GM06990 (cell line): ENCODE data around the gene ADCY10.

Experiments
- DNase-seq: peaks from one replicate; pipeline ENCODE4 v3.0.0-alpha.2; 2011; ENCODE audit not compliant: insufficient read length; ENCODE audit errors: extremely low read depth
- H3K27me3 ChIP-seq: replicated peaks from 2 replicates; pipeline ENCODE4 v1.6.0; 2011; ENCODE audit warnings: low read length; ENCODE audit not compliant: control insufficient read depth, insufficient read depth
- H3K36me3 ChIP-seq: 2 replicates; pipeline ENCODE4 v1.5.1; 2011; ENCODE audit warnings: low read length; ENCODE audit not compliant: control insufficient read depth, insufficient read depth
- H3K4me3 ChIP-seq: replicated peaks from 2 replicates; pipeline ENCODE4 v1.5.1; 2011; ENCODE audit warnings: low read depth, mild to moderate bottlenecking, control low read depth, low read length
- TF ChIP-seq, protein P1 (sequence below): IDR thresholded peaks from 2 replicates; pipeline ENCODE4 v1.5.1; 2011; ENCODE audit warnings: low read length, control low read depth, mild to moderate bottlenecking, inconsistent platforms; ENCODE audit not compliant: insufficient read depth, poor library complexity, severe bottlenecking

Gene ADCY10

DNA sequence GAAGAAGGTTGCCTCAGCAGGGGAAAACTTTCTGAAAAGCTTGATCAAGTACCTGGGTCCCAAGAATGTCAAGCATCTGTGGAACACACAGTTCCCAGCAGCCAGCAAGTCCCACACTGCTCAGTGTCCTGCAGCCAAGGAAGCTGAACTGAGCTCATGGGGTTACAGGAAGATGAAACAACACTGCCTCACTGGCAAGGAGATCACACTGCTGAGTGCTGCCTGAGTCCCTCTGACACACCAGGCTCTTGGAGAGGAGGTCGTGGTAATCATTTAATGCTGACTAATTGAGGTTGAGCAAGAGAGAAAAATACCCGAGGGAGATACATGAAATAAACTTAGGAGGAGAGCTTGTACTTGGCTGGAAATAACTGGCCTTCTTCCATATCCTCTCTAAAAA is 116.9 kb downstream of the ADCY10 start:
- TF ChIP-seq, protein P1, sequence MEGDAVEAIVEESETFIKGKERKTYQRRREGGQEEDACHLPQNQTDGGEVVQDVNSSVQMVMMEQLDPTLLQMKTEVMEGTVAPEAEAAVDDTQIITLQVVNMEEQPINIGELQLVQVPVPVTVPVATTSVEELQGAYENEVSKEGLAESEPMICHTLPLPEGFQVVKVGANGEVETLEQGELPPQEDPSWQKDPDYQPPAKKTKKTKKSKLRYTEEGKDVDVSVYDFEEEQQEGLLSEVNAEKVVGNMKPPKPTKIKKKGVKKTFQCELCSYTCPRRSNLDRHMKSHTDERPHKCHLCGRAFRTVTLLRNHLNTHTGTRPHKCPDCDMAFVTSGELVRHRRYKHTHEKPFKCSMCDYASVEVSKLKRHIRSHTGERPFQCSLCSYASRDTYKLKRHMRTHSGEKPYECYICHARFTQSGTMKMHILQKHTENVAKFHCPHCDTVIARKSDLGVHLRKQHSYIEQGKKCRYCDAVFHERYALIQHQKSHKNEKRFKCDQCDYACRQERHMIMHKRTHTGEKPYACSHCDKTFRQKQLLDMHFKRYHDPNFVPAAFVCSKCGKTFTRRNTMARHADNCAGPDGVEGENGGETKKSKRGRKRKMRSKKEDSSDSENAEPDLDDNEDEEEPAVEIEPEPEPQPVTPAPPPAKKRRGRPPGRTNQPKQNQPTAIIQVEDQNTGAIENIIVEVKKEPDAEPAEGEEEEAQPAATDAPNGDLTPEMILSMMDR: no peak
- Histone ChIP-seq H3K4me3 (no peak overlapping the region), H3K36me3 (no peaks in the 10 kb centered on the region; the same call in 1 of the 2 replicates), H3K27me3 (no peaks in the 10 kb centered on the region)
- no peak for DNase-seq

DNA sequence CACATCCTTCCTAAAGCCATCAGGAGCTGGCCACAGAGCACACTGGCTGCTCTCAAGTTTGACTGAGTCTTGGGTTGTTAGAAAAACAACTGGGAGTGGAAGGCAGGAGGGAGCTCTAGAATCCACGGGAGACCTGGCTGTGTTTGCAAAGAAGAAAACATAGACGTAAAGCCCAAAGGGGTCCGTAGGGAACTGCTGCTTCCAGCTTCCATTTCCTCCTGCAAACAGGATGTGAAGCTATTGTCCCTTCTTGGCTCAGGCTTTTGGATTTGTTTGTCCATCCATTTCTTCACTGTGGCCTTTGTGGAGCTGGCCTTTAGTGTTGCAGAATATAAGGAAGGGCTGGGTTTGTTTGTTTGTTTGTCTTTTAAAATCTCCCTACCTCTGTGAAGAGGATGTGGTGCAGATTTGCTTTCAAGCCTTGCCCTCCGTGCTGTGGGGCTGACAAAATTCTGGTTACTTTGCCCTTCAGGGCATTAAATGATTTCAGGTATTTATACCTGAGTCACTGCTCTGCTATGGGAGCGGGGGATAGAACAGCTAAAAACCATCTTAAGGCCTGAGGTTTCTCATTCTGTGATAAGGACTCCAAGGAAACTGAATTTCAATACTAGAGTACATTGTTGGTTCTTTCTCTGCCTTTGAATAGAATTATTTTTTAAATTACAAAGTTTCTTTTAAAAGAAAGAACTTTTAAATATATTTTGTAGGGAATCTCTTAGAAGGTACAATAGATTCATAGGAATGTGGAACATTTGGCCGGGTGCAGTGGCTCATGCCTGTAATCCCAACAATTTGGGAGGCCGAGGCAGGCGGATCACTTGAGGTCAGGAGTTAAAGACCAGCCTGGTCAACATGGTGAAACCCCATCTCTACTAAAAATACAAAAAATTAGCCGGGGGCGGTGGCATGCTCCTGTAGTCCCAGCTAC is 117.9 kb downstream of the ADCY10 start:
- Histone ChIP-seq H3K36me3 (no peaks in the 10 kb centered on the region; the same call in 1 of the 2 replicates), H3K4me3 (no peak overlapping the region)
- TF ChIP-seq, protein P1: no peak

DNA sequence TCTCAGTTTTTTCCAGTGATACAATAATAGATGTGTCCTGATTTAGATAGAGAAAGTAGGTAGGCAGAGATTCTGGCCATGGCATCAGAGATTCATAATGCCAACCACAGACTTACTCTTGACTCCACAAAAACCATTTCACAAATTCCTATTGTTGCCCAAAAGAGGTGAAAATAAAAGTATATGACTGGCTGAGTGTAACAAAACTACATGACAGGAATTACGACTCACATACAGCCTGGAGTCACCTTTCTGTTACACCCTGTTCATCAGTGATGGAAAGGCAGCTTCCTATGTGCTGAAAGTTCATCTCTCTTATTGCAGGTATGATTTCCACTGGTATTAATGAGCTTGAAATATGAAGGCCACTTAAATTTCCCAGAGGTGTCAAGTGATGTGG is 119.9 kb downstream of the ADCY10 start:
- TF ChIP-seq, protein P1: no peak
- Histone ChIP-seq H3K27me3 (no peaks in the 10 kb centered on the region), H3K36me3 (peaks cover 9% of the 10 kb centered on the region), H3K4me3 (no peak overlapping the region)
- no peak for DNase-seq

More for the DNA sequence above, 117.9 kb downstream of the ADCY10 start:
- H3K27me3 ChIP-seq: no peaks in the 10 kb centered on the region
- DNase-seq: no peak

DNA sequence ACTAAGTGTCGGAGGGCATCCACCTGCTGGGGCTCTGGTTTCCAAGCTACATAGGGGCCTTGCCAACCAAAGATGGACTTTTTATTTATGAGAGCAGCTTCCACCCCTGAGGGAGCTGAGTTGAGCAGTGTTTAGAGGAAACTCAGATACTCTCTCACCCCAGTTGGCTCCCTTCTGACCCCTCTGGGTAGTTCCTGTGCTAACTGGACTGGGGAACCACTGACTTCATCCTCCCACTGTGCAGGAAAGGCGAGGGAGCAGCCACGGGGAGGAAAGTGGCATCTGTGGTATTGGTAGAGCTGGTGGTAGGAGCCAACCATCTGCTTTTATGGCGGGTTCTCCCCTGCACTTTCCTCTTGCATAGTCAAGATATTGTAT is 121.8 kb downstream of the ADCY10 start:
- Histone ChIP-seq H3K27me3 (no peaks in the 10 kb centered on the region), H3K4me3 (no peak overlapping the region), H3K36me3 (peaks cover 9% of the 10 kb centered on the region)
- TF ChIP-seq, protein P1: no peak
- no peak for DNase-seq

DNA sequence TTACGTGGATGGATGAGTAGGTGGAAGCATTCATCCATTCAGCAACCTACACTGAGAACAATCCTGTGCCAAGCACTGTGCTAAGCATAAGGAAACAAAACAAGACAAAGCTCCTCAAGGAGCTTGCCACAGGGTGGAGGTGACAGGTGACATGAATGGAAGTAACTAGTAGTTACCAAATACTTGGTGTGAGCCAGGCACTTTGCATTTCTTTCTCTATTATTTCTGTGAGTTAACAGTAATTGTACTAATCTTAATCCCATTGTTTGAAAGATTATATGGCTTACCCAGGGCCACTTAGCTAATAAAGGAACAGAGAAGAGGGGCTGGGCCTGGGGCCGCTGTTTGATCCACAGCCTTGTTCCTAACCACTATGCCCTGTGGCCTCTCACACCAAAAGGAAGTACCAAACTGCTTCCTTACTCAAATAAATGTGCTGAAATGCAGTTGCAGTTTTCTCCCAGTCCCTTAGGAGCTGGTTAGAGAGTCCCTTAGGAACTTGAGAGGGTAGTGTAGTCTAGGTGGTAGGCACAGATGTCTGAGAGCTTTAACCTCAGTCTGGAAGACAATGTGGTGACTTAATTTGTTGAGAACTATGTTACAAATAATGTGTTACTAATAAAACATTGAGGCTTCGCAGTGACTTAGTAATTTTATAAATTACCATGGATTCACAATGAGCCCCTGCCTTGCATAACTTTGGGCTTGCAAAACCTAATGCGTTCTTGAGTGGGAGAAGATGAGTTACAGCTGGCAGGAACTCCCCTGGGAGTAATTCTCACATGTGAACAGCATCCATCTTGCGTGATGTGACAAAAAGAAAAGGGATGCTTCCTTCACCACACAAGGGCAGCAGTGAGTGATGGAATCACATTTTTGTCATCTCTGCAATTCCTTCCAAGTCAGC is 122.4 kb downstream of the ADCY10 start:
- no peak for DNase-seq
- TF ChIP-seq, protein P1: no peak
- Histone ChIP-seq H3K4me3 (no peak overlapping the region), H3K36me3 (peaks cover 9% of the 10 kb centered on the region), H3K27me3 (no peaks in the 10 kb centered on the region)
